ENCODE measurements around the gene CD1D. TPM values are rescaled to one million over a fixed set of nuclear protein-coding genes. Genes with fewer than 3 reads are reported as not detected.

CD1D gene
- 1 to 10 TPM; 4.7 to 6.8 (median 5.7) TPM for polyA plus RNA-seq (ENCODE audit: insufficient read length in 3 of 3)
- long read RNA-seq, donor 1, result 0 reads
- long read RNA-seq, donor 2, result 0 reads
- long read RNA-seq, donor 3, result 0 reads
- long read RNA-seq, donor 4, result 0 reads
- long read RNA-seq, donor 5, result 0 reads
- long read RNA-seq, donor 6, result 0 reads
- long read RNA-seq, donor 7, result 0 reads
- long read RNA-seq, donor 8, result 0 reads
- long read RNA-seq, donor 9, result 0 reads
- long read RNA-seq, donor 10, result 0 reads
- long read RNA-seq, donor 11, result 0 reads
- long read RNA-seq, donor 12, result 0 reads
- long read RNA-seq, donor 13, result 0 reads
- long read RNA-seq, donor 14, result 0 reads
- long read RNA-seq, donor 15, result 0 reads
- long read RNA-seq, donor 16, result 0 reads

- peak; percentile 67 for DNase-seq
These were observed at the start of gene CD1D for GRCh38 chr1:158180741-158181576. CD1D (plus strand) TSS chr1:158180895; CDS start chr1:158181102, 207 bp downstream.

- DNase-seq, result no peak
These were observed 49.5 kb upstream of the CD1D start for GRCh38 chr1:158131217-158131616.

- no peak for DNase-seq
These were observed 39.9 kb upstream of the CD1D start for GRCh38 chr1:158140764-158141192.

- DNase-seq, result no peak
These were observed 35.4 kb upstream of the CD1D start for GRCh38 chr1:158145173-158145719.

- no peak for DNase-seq
These were observed 34.5 kb upstream of the CD1D start for GRCh38 chr1:158146165-158146564.

- DNase-seq, result no peak
These were observed 34.0 kb upstream of the CD1D start for GRCh38 chr1:158146739-158147138.

GRCh38 chr1:158147401-158147800 lies 33.3 kb upstream of the CD1D start:
- no peak for DNase-seq

GRCh38 chr1:158147869-158148268 lies 32.8 kb upstream of the CD1D start:
- no peak for DNase-seq

- DNase-seq, result no peak
These were observed 32.2 kb upstream of the CD1D start for GRCh38 chr1:158148468-158148867.

GRCh38 chr1:158149175-158149574 lies 31.5 kb upstream of the CD1D start:
- DNase-seq, result no peak

- DNase-seq, result peak; percentile 95
These were observed 31.0 kb upstream of the CD1D start for GRCh38 chr1:158149577-158150269.

- DNase-seq, result no peak
These were observed 30.2 kb upstream of the CD1D start for GRCh38 chr1:158150523-158150922.

GRCh38 chr1:158153179-158153578 lies 27.5 kb upstream of the CD1D start:
- no peak for DNase-seq

- no peak for DNase-seq
These were observed 26.8 kb upstream of the CD1D start for GRCh38 chr1:158153746-158154444.

GRCh38 chr1:158154501-158154900 lies 26.2 kb upstream of the CD1D start:
- DNase-seq, result no peak

GRCh38 chr1:158155673-158156072 lies 25.0 kb upstream of the CD1D start:
- no peak for DNase-seq

- no peak for DNase-seq
These were observed 21.1 kb upstream of the CD1D start for GRCh38 chr1:158159597-158159996.

GRCh38 chr1:158161446-158161845 lies 19.2 kb upstream of the CD1D start:
- DNase-seq, result no peak

GRCh38 chr1:158163000-158163947 lies 17.4 kb upstream of the CD1D start:
- DNase-seq, result no peak

GRCh38 chr1:158169105-158169504 lies 11.6 kb upstream of the CD1D start:
- DNase-seq, result no peak
